GM12891 (cell line): ENCODE results near the gene TMCC1.
"Not testable (repeated sequence)": the region's sequence is repeated elsewhere in the genome, so short reads cannot be mapped to it uniquely, and the experiment has no call there.

ENCODE experiments used
- DNase-seq: peaks from one replicate; pipeline ENCODE4 v3.0.0; 2011; ENCODE audit warnings: low spot score; ENCODE audit not compliant: insufficient read length
- FAIRE-seq: peaks from 2 replicates; lab custom pipeline; 2011; peaks lifted over from hg19 to GRCh38; lab: Jason Lieb, UNC
- PAX5 ChIP-seq: IDR thresholded peaks from 2 replicates; pipeline ENCODE4 v1.6.1; 2011; ENCODE audit warnings: low read length, moderate library complexity, mild to moderate bottlenecking; ENCODE audit not compliant: insufficient read depth, severe bottlenecking
- POLR2A ChIP-seq: IDR thresholded peaks from 2 replicates; pipeline ENCODE4 v1.6.1; 2011; ENCODE audit warnings: low read depth, low read length, control low read depth
- POLR2AphosphoS5 ChIP-seq: IDR thresholded peaks from 2 replicates; pipeline ENCODE4 v1.6.1; 2011; ENCODE audit warnings: low read depth, low read length, control low read depth
- POU2F2 ChIP-seq: IDR thresholded peaks from 2 replicates; pipeline ENCODE4 v1.6.1; 2011; ENCODE audit warnings: low read depth, mild to moderate bottlenecking, control low read depth, low read length, moderate library complexity
- SPI1 ChIP-seq: IDR thresholded peaks from 2 replicates; pipeline ENCODE4 v1.6.1; 2011; ENCODE audit warnings: low read depth, low read length, control low read depth
- TAF1 ChIP-seq: IDR thresholded peaks from 2 replicates; pipeline ENCODE4 v1.6.1; 2011; ENCODE audit warnings: low read depth, low read length, control low read depth

Gene TMCC1

GRCh38 chr3:129840707-129841360 lies 52.7 kb downstream of the TMCC1 start:
- TF ChIP-seq POU2F2 = no peak
- no peak for TF ChIP-seq PAX5
- TF ChIP-seq POLR2AphosphoS5 = no peak
- TF ChIP-seq POLR2A = no peak
- no peak for TF ChIP-seq TAF1
- no peak for TF ChIP-seq SPI1
- no peak for FAIRE-seq
- no peak for DNase-seq

- DNase-seq = no peak
- TF ChIP-seq POLR2A (no peak), SPI1 (no peak), PAX5 (no peak), POLR2AphosphoS5 (no peak), POU2F2 (no peak), TAF1 (no peak)
- no peak for FAIRE-seq
Measured at GRCh38 chr3:129838086-129838485, 55.4 kb downstream of the TMCC1 start.

GRCh38 chr3:129837065-129837642 lies 56.4 kb downstream of the TMCC1 start:
- no peak for FAIRE-seq
- no peak for TF ChIP-seq TAF1
- no peak for TF ChIP-seq POU2F2
- no peak for TF ChIP-seq PAX5
- no peak for TF ChIP-seq SPI1
- TF ChIP-seq POLR2AphosphoS5 = no peak
- TF ChIP-seq POLR2A = no peak
- DNase-seq = no peak

GRCh38 chr3:129836381-129837064 lies 57.0 kb downstream of the TMCC1 start:
- TF ChIP-seq POLR2AphosphoS5 (no peak), PAX5 (no peak), TAF1 (no peak), POU2F2 (no peak), POLR2A (no peak), SPI1 (no peak)
- FAIRE-seq (no peak), DNase-seq (no peak)

- no peak for DNase-seq
- FAIRE-seq = no peak
- no peak for TF ChIP-seq POLR2A
Measured at GRCh38 chr3:129835198-129835597, 58.3 kb downstream of the TMCC1 start.

- no peak for DNase-seq
- TF ChIP-seq SPI1 = no peak
- TF ChIP-seq PAX5 = no peak
- no peak for TF ChIP-seq TAF1
- TF ChIP-seq POU2F2 = no peak
- TF ChIP-seq POLR2A = no peak
- TF ChIP-seq POLR2AphosphoS5 = no peak
- FAIRE-seq = no peak
Measured at GRCh38 chr3:129834580-129834979, 58.9 kb downstream of the TMCC1 start.

- not testable (repeated sequence) for FAIRE-seq, DNase-seq
Measured at GRCh38 chr3:129831942-129832341, 61.6 kb downstream of the TMCC1 start.

GRCh38 chr3:129831503-129831902 lies 62.0 kb downstream of the TMCC1 start:
- TF ChIP-seq SPI1 = no peak
- no peak for TF ChIP-seq POU2F2
- no peak for TF ChIP-seq POLR2A
- TF ChIP-seq PAX5 = no peak
- no peak for TF ChIP-seq TAF1
- TF ChIP-seq POLR2AphosphoS5 = no peak
- DNase-seq (no peak), FAIRE-seq (no peak)

GRCh38 chr3:129829640-129830039 lies 63.9 kb downstream of the TMCC1 start:
- DNase-seq (no peak), FAIRE-seq (peak; percentile 72)
- no peak for TF ChIP-seq TAF1
- TF ChIP-seq POLR2A = no peak
- TF ChIP-seq PAX5 = no peak
- TF ChIP-seq POU2F2 = no peak
- no peak for TF ChIP-seq POLR2AphosphoS5
- no peak for TF ChIP-seq SPI1

- TF ChIP-seq SPI1 (peak; percentile 65), POLR2AphosphoS5 (no peak)
- FAIRE-seq = peak; percentile 94
- DNase-seq = no peak
Measured at GRCh38 chr3:129827765-129828164, 65.7 kb downstream of the TMCC1 start.

GRCh38 chr3:129824926-129825541 lies 68.5 kb downstream of the TMCC1 start:
- peak; percentile 95 for FAIRE-seq
- 0 out of 2 replicates have a peak, but pooled peaks have one; percentile 16 for TF ChIP-seq POU2F2
- no peak for TF ChIP-seq POLR2A
- 0 out of 2 replicates have a peak, but pooled peaks have one; percentile 10 for TF ChIP-seq SPI1
- no peak for TF ChIP-seq TAF1
- no peak for TF ChIP-seq PAX5
- DNase-seq = no peak
